ENCODE measurements around the gene CERS5.

CERS5 gene

GRCh38 chr12:50121641-50122040, 45.5 kb downstream of the CERS5 start:
- no peak for DNase-seq

DNA sequence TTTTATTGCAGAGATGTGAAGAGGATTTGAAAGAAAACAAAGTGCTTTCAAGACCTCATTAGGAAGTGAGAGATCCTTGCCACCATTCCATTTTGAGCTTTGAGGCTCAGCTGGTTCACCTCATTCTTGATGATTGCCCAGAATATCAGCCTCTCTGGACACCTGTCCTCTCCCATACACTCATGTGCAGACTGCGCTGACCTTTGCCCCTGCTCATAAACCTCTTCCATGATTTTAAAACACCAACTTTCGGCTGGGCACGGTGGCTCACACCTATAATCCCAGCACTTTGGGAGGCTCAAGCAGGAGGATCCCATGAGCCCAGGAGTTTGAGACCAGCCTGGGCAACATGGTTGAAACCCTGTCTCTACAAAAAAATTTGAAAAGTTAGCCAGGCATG, 46.2 kb downstream of the CERS5 start:
- no peak for DNase-seq

- no peak for DNase-seq
These were observed 46.6 kb downstream of the CERS5 start for GRCh38 chr12:50120521-50120920.

DNA sequence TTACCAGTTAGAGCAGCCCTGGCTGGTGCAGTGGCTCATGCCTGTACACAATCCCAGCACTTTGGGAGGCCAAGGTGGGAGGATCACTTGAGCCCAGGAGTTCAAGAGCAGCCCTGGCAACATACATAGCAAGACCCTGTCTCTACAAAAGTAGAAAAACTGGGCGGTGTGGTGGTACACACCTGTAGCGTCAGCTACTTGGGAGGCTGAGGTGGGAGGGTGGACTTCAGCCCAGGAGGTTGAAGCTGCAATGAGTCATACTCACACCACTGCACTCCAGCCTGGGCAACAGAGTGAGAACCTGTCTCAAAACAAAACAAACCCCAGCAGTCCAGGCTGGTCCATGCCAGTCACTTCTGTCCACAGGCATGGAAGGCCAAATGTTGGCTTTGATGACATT, 47.8 kb downstream of the CERS5 start:
- no peak for DNase-seq

GRCh38 chr12:50117057-50117622, 50.0 kb downstream of the CERS5 start:
- no peak for DNase-seq

- peak; percentile 75 for DNase-seq
These were observed 54.5 kb downstream of the CERS5 start for GRCh38 chr12:50112456-50113218.

DNA sequence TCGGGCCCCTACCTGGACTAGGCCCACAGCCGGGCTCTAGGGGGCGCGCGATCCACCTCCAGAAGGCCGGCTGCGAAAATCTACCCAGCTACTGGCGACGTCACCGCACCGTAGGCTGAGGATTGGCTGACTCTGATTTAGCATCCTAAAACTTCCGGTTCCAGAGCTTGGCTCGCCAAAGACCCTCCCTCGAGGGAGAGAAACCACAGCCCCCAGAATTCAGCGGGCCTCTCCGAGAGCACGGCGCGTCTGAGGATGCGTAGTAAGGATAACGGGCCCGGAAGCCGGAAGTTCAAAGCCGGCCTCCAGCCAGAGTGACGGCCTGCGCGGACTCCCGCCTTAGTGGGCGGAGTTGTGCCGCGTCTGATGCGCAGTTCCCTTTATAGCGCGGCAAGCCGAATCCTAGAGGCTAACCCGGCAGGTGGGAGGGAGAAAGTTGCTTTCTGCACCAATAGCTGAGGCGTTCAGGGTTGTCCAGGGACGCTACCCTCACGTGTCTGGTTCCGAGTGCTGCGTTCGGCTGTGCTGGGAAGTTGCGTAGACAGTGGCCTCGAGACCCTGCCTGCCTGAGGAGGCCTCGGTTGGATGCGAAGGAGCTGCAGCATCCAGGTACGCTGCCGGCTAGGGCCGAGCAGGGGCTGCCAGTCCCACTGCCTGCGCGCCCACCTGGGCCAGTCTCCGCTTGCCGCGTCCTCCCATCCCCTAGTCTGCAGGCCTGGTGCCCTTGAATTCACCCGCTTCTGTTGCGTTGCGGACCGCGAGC, 55.3 kb downstream of the CERS5 start, which contains the start of gene COX14:
Gene COX14, plus strand, starts transcription at position 544 of the 763 bp plus-strand sequence. CDS start 7,808 bp downstream, outside the sequence.
- DNase-seq = peak; percentile 100

DNA sequence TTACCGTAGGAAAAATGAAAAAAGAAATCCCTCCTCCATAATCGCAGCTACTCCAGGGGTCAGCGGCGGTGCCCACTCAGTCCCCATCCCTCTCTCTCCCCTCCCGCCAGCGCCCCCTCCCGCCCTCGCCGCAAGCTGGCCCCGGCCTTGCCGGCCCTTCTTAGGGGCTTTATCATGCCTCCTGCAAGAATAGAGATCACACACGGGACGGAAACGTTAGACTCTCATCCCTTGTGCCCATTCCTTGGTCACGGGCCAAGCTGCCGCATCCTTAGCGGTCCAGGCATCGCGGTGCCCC, 55.8 kb downstream of the CERS5 start:
- no peak for DNase-seq

DNA sequence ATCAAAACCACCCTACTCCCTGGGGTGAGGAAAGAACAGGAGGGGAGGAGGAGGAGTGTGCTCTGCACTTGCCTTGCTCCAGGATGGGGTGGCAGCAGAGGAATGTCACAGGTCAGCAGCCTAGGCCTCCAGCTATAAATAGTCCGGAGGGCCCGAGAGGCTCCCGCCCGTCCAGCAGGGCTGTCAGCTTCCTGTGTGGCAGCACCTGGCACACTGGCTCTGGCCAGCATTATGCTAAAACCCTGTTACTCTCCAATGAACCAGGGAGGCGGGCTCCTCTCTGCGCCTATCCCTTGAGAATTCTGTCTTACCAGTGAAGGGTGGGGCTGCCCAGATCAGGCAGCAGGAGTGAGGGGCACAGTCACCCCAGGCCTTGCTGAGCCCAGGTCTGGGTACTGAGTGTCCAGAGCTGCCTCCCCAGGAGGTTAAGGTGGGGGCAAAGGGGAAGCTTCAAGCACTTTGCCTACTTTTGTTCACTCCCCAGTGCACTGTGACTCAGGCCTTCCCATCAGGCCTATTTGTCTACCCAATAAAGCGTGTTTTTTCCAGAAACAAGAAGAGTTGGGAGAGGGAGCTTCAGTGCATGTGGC, 56.3 kb downstream of the CERS5 start:
- DNase-seq = peak; percentile 33

GRCh38 chr12:50110127-50110761, 56.9 kb downstream of the CERS5 start:
- no peak for DNase-seq

DNA sequence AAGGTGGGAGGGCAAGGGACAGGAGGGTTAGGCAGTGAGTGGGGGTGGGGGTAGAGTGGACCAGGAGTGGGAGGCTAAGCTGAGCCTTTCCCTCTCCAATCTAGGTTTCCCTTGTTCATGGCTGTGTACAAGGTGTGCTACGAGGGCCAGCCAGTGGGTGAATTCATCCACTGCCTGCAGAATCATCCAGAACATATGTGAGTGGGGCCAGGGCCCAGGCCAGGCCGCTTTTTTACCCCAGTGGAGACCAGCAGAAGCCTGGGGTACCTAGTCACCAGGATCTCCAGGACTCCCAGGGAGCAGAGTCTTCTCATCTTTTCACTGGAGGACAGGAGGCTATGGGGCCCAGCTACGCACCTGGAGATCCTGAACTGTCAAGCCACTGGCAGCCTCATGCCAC, 57.9 kb downstream of the CERS5 start:
- DNase-seq = no peak

DNA sequence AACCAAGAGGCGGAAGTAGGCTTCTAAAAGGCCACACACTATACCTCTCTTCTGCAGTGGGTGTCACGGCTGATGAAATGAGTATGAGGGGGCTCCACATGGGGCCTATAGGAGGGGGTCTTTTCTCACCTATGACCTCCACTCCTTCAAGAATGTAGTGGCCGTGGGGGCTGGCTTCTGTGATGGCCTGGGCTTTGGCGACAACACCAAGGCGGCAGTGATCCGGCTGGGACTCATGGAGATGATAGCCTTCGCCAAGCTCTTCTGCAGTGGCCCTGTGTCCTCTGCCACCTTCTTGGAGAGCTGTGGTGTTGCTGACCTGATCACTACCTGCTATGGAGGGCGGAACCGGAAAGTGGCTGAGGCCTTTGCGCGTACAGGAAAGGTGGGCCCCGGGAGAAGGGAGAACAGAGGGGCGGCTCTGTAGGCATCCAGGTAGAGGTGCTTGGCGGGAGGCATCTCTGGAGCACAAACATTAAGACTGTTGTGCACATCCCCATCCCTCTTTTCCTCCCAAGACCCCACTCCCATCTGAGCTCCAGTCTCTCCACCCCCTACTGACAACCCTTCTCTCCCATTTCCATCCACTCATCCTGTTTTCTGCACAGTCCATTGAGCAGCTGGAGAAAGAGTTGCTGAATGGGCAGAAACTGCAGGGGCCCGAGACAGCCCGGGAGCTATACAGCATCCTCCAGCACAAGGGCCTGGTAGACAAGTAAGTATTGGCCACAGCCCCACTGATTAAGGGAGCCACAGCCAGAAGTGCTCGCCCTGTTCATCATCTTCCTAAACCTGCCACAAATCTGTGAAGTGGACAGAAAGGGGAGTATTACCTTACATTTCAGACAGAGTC, 59.5 kb downstream of the CERS5 start:
- DNase-seq = no peak

DNA sequence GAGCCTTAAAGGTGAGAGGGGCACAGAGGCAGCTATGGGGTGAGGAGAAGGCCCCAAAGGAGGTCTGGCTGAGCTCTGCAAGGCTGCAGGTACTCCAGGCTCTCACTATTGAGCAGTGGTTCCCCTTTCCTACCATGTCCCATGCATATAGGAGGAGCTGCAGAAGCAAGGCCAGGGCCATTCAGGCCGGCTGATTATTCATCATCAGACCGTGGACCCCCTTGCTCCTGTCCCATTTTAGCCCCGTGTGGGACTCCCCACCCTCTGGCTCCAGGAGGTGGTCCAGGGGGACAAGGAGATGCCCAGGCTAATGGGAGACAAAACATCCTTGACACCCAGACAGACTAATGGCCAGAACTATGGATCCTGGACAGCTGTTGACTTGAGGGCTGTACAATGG, 60.3 kb downstream of the CERS5 start:
- no peak for DNase-seq

- no peak for DNase-seq
These were observed 61.2 kb downstream of the CERS5 start for GRCh38 chr12:50105913-50106450.

GRCh38 chr12:50104417-50105366, 62.5 kb downstream of the CERS5 start:
- DNase-seq = no peak

DNA sequence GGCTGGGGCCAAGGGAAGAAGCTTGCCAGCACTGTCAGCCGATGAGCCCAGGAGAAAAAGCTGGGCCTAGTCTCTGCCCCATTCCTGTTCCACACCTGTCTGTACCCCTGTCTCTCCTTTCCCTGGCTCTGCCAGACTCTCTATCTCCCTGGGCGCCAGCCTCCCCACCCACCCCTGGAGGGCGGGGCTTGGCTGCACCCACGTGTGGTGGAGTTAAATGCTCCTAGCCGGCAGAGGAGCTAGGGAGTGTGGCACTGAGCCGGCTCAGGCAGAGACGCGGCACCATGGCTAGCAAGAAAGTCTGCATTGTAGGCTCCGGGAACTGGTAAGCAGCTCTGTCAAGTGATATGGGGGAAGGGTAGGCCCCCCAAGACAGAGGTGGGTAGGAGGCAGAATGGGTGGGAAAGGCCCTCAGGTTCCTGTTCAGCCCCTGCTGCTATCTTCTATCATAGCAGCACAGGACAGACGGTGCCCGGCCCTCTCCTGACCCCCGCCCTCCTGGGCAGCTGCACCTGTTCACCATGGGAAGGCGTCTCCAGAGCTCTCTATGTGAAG, 63.3 kb downstream of the CERS5 start, which contains the start of gene GPD1:
Gene GPD1, plus strand, starts transcription at position 242 of the 555 bp plus-strand sequence. Its CDS starts 43 bp downstream, at position 285.
- peak; percentile 72 for DNase-seq

DNA sequence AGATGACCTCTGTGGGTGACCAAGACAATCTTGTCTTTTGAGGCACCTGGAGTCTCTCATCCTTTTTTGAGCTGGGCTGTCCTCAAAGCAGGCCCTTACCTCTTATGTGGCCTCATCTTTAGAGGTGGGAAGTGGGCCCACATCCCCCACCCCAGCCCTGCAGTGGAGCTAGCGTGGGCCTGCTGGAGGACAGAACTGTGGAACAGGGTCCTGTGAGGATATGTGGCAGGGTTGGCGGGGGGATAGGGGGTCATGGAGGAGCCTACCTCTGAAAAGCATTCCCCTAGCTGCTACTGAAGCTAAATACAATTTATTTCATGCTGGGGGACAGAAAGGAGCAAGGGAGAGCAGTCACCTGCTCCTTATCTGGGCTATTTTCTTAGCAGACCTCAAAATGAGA, 63.8 kb downstream of the CERS5 start:
- no peak for DNase-seq

- DNase-seq = no peak
These were observed 64.4 kb downstream of the CERS5 start for GRCh38 chr12:50102646-50103309.

DNA sequence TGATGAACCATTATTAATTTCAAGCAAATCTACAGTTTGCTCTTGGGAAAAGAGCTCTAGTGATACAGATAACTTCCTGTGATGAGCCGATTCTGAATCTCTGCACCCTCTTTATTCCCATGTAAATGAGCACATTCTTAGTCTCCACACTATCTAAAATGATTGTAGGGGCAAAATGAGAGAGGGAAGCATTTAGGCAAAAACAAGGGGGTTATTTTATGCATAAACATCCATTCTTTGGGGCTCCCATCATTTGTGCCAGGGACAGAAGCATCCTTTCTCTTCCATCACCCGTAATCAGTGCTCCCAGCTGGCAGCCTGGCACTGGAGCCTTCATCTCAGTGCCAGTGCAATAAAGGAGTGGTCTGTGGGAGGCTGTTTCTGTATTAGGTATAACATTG, 65.0 kb downstream of the CERS5 start:
- no peak for DNase-seq

GRCh38 chr12:50101663-50102062, 65.5 kb downstream of the CERS5 start:
- DNase-seq = peak; percentile 12
